HG03457 (cell line): Measurements from ENCODE around the gene CTSS.
A peak's percentile ranks its signal among the peaks of the same experiment; 100 is the strongest.
"Not testable (repeated sequence)": the region's sequence is repeated elsewhere in the genome, so short reads cannot be mapped to it uniquely, and the experiment has no call there.

Experiments
- ATAC-seq: cut with Tn5 transposase; IDR thresholded peaks from one replicate; pipeline ENCODE4 v1.9.1; 2021; ENCODE audit warnings: moderate number of reproducible peaks; ENCODE audit not compliant: unreplicated experiment

Gene CTSS

DNA sequence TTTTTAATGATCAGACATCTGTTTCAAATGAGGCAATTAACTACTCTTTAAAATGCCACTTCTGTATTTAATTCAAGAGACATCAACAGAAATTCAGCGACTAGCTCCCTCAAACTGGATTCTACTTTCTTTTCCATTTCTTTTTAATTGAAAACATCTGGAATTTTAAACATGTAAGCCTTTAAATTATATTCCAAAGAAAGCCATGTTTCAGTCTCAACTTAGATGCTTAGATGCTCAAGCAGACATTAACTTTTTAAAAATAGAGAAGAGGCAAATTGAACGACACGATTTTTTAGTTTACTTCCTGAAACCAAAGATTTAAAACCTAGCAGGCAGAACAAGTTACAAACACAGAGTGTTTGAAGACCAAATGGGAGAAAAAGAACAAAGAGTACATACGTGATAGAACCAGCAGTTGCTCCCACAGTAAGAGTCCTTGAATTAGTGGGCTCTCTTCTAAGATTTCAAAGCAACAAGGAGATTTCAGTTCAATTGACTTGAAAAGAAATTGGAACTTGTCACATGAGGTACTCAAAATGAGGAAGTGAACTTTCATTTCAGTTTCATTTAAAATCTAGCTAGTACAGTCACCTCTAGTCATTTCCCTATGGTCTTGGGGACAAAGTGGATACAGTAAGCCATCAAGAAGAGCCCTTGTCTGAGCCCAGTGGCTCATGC, at the start of gene CTSS:
TSS of gene CTSS (minus strand) at position 483 of the 681 bp plus-strand sequence. CDS start 1,015 bp downstream, outside the sequence.
- ATAC-seq = peak; percentile 73

- no peak for ATAC-seq
These were observed 47.6 kb upstream of the CTSS start for GRCh38 chr1:150813028-150813707.

GRCh38 chr1:150810958-150811659, 45.5 kb upstream of the CTSS start:
- no peak for ATAC-seq

DNA sequence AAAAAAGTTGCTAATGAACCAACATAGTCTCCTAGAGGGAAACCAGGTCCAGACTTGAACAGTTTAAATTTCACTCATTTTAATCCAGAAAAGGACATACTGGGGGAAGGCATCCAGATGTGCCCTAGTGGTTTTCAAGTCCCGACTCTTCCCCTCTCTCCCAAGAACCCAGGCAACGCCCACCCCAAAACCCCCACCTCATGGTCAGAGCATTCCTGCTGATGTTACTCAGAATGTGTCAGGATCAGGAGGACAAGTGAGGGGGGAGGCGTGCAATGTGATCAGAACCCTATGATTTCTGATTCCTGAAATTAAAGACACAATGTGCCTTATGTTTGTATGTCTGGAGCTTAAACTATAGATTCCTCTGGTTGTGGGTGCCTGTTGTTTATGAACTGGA, 44.1 kb upstream of the CTSS start:
- ATAC-seq = no peak

DNA sequence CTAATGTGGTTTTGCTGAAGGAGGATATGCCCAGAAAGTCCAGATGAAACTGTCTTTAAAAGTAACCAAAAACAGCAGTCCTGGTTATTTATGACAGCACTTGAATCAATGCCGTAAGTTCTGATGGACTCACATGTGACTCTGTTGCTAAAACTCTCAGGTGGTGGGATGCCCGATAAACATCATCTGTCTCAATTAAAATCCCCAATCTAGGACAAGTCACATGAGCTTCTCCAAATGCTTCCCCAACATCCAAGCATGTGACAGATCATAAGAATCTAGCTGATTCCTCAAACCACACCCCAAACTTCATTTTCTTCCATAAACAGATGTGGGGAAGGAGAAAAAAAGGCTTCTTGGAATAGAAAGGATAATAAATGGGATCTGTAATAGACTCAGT, 43.3 kb upstream of the CTSS start:
- no peak for ATAC-seq

DNA sequence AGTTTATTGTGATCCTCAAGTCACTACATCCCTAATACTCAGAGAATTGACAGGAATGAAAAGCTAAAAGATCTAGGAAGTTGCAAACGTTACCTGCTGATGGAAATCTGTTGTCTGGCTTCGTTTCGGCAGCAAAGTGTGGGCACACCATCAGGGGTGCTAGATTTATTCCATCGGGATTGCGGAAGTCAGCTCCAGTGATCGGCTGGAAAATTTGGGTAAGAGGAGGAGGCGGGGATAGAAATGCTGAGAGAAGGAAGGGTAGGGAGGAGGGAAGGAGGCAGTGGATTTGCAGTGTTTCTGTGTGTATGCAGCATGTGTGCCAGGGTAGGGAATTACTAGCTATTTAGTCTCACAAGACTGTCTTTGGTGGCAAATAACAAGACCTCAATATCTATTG, 42.5 kb upstream of the CTSS start, which contains the start of gene CTSK:
TSS of gene CTSK (minus strand) at position 140 of the 400 bp plus-strand sequence. CDS start 1,455 bp downstream, outside the sequence.
- no peak for ATAC-seq

DNA sequence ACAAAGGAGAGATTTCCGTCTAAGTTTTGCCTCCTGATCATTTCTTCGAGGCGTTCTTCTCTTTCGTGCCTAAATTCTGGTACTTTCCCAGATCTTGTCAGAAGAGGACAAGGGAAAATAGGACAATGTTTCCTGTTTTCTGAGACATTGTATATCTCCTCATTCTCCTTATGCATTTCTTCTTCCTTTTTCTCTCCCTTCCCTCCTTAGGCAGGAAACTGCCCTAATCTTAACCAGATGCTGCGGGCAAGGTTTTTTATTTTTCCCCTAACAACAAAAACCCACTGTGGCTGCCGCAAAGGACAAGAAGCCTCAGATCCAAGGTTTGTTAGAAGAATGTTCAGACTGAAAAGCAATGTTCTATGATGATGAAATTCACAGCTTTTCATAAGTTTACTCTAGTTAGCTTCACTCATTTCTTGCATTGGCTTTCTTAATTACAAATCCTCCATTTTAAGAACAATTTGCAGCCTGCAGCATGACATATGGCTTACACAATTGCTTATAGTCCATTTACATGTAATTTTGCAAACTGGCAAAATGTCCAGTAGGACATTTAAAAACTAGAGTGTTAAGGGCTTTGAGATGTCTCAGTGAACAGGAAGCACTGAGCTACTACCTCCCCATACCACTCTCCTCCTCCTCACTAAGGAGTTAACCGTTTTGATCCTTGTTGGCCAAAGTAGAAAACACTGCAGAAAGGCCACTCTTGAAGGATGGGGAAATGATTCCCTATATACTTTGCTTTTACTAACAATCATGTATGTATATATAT, 41.9 kb upstream of the CTSS start:
- ATAC-seq = no peak

DNA sequence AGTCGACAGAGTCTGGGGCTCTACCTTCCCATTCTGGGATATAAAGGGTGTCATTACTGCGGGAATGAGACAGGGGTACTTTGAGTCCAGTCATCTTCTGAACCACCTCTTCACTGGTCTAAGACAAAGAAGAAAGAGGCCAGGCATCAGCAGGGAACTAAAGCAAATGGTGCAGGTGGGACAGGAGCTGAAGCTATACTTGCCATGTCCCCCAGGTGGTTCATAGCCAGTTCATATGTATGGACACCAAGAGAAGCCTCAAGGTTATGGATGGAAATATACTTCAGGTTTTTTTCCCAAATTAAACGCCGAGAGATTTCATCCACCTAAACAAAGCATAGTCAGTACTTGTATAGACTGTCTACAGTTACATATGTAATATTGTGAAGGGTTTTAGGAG, 40.3 kb upstream of the CTSS start:
- ATAC-seq = no peak

GRCh38 chr1:150804671-150805070, 39.1 kb upstream of the CTSS start:
- ATAC-seq = no peak

- no peak for ATAC-seq
These were observed 33.5 kb upstream of the CTSS start for GRCh38 chr1:150799089-150799488.

GRCh38 chr1:150798525-150798924, 32.9 kb upstream of the CTSS start:
- no peak for ATAC-seq

DNA sequence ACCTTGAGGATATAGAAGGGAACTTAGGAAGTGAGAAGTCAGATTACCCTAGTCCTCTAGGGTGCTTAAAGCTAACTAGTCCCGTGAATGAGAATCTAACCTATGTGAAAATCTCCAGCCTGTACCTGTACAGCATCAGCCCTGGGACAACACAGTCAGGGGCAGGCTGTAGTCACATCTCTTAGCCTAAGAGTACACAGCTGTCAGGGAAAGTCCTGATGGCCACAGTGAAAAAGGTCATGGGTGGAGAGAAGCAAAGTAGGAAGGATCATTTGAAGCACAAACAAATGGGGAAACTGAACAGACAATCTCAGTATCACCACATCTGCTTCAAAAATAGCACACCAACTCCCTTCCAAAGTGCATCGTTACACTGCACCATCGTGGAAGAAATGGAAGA, 30.8 kb upstream of the CTSS start:
- no peak for ATAC-seq

DNA sequence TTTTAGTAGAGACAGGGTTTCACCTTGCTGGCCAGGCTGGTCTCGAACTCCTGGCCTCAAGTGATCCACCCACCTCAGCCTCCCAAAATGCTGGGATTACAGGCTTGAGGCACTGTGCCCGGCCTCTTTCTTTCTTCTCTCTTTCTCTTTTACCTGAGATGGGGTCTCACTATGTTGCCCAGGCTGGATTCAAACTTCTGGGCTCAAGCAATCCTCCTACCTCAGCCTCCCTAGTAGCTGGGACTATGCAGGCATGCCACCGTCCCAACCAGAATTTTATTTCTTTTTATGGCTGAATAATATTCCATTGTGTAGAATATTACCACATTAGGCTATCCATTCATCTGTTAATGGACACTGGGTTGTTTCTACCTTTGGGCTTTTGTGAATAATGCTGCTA, 28.2 kb upstream of the CTSS start:
- ATAC-seq = not testable (repeated sequence)

GRCh38 chr1:150793221-150793620, 27.6 kb upstream of the CTSS start:
- no peak for ATAC-seq

DNA sequence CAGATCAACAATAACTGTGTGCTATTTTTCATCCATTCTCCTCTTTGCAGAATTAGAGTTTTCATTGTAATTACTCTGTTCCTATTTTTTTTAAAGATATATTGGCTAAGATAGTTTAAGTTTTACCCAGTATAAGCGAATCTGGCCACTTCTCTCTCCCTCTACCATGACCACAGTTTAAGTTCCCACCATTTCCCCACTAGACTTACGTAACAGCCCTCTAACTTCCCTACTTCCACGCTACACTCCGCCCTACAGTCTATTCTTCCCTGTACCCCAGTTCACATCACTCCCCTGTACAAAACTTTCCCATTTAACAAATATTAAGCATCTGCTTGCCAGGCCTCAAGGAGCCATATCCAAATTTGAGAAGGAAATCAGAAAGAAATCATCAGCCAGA, 26.0 kb upstream of the CTSS start:
- no peak for ATAC-seq

- ATAC-seq = no peak
These were observed 23.8 kb upstream of the CTSS start for GRCh38 chr1:150789396-150789795.

DNA sequence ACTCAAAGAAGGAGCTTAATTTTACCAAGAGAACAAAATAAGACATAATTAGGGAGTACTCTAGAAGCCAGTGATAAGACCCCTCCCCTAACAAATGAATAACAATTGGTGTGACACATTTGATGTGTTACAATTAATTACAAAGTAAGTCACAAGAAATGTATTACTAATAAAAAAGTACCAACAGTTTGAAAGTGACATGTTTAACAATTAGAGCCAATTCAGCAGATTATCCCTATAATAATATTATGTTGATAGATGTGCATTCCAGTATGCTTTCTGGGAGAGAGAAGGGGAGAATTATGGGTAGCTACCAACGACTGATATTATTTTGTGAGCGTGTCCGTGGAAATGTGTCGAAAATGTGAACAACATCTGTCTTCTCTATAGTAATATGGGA, 23.4 kb upstream of the CTSS start:
- no peak for ATAC-seq

DNA sequence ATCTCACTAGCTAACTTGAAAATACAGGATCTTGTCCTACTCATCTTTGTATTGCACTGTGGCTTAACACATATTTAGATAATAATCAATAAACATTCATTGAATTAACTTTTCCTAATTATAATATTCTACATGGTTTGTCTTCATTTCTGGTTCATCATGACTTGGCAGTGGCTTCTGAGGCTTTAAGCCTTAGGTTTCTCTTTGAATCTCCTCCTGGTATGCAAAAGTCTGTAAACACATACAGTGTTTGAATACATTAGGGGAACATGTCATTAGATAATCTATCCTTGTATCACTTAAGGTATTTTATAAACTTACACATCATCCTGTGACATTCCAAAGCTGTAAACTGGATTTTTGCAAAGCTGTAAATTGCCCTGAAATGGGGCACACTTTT, 21.9 kb upstream of the CTSS start:
- no peak for ATAC-seq

DNA sequence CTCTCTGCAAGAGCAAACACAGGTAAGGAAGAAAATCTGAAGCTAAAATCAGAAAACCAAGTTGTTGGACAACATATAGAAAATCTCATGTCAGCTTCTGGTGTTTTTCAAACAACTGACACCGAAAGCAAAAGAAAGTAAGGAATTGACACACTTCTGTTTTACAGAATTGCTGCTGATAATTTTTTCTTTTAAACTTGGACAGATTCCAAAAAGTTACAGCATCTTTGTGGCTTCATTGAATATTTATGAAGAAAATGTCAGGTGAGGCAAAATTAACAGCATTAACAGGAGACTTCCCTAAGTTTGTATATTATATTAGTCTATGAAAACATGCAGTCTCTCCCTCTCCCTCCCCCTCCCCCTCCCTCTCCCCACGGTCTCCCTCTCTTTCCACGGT, 14.9 kb upstream of the CTSS start:
- no peak for ATAC-seq

DNA sequence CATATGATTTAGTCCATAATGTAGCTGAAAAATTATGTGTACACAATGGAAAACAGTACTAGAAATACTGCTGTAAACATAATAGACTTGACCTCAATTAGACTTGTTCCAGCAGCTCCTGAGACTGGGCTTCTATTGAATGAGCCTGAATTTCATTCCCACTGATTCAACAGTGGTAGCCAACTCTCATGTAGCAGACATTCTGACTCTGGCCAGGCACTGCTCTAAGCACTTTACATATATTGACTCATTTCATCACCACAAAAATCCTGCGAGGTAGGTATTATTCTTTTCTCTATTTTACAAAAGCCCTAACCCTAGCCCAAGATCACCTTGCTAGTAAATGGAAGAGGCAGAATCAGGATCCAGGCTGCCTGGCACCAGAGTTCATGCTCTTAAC, 12.8 kb upstream of the CTSS start:
- ATAC-seq = no peak

- ATAC-seq = no peak
These were observed 12.0 kb upstream of the CTSS start for GRCh38 chr1:150777544-150777943.
